Tongue (tissue), 3 donors: ENCODE data around the gene KLHDC7A. TPM values are rescaled to one million over a fixed set of nuclear protein-coding genes. Genes with fewer than 3 reads are reported as not detected.

ENCODE experiments used
- DNase-seq: peaks from one replicate; pipeline ENCODE4 v3.0.0-alpha.2; 2015
- small RNA-seq: library from RNA; depleted of rRNA; stranded (forward); fragments of <200 nt; gene quantifications from one replicate; pipeline ENCODE3, GENCODE V24; 2014; ENCODE audit warnings: low replicate concordance
- total RNA-seq: library from RNA; depleted of rRNA; stranded (reverse); fragments of >200 nt; gene quantifications from one replicate; pipeline ENCODE4 v1.2.3, GENCODE V29; 2014

KLHDC7A gene
- total RNA-seq, 1 donor from 2014 or later, result 0.31 TPM

DNA sequence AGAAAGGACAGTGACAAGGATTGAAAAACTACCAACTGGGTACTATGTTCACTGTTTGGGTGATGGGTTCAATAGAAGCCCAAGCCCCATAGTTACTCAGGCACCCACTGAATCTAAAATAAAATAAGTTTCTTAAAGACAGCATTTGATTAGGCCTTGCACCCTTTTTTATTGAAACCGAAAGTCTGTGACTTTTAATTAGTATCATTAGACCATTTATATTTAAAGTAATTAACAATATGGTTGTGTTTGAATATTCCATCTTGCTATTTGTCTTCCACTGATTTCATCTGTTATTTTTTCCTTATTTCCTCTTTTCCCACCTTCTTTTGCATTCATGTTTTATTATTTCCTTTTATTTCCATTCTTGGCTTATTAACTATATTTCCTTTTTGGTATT lies 27.4 kb downstream of the KLHDC7A start:
- no peak for DNase-seq

DNA sequence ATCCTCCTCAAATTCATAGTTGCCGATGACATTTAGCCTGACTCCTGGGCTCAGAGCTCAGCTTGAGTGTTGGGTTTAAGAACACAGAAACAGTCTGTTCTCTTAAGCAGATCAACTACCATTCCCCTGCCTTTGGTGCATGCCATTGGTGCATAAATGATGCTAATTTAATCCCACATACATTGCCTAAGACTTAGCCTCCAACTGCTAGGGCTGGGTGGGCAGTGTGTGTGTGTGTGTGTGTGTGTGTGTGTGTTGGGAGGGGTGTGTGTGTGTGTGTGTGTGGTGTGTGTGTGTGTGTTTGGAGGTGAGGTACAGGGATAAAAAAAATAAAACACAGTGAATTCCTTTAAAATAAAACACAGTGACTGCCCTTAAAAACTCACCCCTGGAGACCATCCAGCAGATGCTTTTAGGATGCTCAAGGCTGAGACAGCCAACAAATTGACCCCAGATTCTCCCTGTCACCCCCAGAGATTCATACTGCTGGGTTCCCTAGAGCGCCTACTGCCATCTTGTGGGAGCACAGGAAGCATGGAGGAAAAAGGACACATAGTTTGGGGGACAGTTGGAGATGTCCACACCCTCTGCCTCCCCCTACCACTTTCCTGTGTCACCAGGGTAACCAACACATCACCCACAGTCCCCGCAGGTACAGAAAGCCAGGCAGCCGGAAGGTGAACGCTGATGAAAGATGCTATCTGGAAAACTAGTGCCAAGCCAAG lies 30.6 kb downstream of the KLHDC7A start:
- no peak for DNase-seq

DNA sequence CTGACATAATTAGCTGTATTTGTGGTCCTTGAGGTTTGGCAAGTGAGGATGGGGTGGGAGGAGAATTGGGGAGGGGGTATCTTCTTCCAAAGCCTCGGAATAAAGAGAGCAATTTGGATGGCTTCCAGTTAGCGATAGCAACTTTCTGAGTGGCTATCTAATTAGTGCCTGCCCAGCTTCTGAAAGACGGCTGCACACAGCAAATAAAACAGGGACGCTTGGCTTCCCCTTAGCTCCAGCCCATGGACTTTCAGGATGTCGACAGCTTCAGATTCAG lies 31.1 kb downstream of the KLHDC7A start:
- DNase-seq, result no peak

DNA sequence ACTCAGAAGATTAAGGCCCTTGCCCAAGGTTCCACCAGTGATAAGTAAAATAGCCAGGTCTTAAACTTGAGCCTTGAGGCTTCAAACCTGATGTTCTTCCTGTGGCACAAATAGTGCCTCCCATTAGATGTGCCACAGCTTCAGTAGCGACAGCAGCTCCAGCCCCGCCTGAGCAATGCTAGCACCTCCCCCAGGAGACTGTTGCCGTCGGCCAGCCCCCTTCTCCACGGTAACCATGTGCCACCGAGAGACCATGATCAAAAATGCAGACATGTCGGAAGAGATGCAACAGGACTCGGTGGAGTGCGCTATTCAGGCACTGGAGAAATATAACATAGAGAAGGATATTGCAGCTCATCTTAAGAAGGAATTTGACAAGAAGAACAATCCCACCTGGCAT lies 32.2 kb downstream of the KLHDC7A start:
- DNase-seq, result no peak

DNA sequence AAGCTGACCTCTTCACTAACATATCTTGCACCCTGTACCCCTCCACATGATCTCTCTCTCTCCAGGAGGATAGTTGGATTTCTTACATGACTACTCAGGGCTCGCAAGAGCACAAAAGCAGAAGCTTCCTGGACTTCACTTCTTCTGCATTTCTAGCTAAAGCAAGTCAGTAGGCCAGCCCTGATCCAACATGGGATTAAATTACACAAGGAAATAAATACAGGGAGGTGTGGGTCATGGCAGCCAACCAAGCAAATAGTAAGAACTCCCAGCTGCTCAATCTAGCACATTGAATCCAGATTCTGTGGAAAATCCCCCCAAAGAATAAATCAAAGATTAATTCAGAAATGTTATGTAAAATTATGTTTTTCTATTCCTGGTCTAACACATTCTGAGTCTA lies 33.3 kb downstream of the KLHDC7A start:
- no peak for DNase-seq

DNA sequence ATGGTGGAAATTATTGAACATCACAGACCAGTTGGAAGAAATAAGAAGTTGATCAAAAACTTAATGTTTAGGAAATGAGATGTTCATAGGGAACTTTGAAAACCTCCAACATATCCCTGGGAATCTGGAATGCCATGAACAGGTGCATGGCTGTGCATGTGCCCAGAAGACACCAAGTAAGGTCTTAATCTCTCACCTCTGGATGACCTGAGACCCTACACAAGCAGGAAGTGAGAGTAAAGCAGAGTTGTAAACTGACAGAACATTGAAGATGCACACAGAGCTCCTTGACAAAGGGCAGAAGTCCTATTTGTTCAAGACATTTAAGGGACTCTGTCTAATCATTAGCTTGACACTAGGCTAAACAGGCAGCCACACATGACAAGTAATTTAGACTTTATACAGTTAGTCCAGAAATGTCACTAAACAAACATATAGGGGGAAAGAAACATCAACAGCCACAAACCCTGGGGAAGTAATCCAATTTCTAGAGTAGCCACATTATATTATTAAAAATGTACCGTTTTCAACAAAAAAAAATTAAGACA lies 34.5 kb downstream of the KLHDC7A start:
- DNase-seq, result no peak

DNA sequence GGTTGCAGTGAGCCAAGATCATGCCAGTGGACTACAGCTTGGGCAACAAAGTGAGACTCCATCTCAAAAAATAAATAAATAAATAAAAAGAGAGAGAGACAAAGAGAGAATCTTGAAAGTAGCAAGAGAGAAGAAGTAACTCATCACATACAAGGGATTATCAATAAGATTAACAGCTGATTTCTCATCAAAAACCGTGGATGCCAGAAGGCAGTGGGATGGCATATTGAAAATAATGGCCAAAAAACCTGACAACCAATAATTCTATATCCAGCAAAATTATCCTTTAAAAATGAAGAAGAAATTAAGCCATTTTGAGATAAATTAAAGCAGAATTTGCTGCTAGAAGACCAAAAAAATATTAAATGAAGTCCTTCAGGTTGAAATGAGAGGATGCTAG lies 35.7 kb downstream of the KLHDC7A start:
- DNase-seq, result no peak

DNA sequence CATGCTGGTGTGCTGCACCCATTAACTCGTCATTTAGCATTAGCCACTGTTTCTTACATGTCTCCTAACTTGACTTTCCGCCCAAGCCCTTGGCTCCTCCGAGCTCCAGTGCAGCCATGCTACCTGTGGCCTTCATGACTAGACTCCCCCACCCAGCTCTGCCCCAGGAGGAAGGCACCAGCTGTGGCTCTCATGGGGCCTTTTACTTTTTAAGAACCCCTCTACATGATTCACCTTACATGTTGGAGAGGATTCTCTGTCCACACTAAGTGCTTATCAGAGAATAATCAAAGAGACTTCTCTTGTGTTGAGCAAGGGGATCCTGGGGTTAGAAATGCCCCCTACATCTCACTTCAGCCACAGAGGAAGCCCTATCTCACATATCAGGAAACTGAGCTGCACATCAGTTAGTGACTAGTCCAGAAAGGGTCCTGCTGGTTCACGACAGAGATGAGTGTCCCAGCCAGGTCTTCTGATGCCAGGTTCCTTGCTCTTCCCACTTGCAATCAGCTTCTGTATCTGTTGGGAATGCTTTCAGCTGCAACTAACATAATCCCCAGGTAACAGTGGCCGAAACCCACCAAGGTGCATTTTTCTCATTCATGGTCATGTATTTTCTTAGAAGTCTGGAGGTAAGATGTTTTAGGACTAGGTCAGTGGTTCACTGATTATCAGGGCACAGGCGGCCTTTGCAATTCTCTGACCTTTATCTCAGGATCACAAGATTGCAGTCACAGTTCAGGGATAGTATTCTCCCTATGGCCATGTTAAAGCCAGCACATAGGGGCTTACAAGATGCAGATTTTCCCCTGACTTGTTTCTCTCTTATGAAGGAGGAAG lies 45.9 kb downstream of the KLHDC7A start:
- no peak for DNase-seq

DNA sequence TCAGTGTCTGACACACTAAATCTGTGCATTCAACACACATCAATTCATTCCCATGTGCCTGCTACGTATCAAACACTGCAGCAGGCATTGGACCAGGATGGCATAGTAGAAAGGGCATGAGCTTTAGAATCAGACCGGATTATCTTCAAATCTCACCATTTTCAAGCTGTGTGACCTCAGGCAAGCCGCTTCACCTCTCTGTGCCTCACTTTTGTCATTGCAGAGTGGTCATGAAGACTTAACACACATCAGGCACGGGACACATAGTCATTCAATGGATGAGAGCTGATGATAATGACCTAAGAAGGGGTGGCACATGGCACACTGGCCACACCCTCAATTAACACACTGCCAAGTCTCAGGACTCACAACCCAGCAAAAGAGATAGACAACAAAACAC lies 46.8 kb downstream of the KLHDC7A start:
- no peak for DNase-seq

DNA sequence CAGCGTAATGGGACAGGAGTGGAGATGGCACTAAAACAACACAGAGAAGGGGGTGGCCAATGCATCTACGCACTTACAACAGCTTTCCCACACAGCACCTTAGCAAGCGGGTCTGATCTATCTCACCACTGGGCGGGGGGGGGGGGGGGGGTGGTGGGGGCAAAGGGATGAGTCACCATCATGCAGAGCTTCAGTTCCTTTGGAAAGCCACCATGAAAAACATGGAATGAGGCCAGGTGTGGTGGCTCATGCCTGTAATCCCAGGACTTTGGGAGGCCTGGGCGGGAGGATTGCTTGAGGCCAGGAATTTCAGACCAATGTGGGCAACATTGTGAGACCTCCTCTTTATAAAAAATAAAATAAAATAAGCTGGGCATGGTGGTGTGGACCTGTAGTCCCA lies 47.2 kb downstream of the KLHDC7A start:
- no peak for DNase-seq

DNA sequence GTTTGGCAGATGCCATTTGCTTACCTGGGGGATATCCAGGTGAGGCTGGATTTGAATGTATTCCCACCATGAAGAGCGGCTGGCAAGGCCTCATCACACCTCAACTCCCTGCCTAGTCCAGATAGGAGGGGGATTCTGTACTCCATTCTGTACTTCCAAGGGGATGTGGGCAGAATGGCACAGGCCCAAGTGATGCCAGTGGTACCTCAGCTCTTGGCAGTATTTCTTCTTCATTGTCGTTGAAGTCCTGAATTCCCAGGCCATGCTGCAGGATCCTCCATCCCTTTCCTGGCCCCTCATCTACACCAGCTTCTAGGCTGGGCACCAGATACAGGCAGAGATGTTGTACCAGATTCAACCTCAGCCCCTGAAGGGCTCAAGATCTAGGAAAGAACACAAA lies 47.9 kb downstream of the KLHDC7A start:
- no peak for DNase-seq

DNA sequence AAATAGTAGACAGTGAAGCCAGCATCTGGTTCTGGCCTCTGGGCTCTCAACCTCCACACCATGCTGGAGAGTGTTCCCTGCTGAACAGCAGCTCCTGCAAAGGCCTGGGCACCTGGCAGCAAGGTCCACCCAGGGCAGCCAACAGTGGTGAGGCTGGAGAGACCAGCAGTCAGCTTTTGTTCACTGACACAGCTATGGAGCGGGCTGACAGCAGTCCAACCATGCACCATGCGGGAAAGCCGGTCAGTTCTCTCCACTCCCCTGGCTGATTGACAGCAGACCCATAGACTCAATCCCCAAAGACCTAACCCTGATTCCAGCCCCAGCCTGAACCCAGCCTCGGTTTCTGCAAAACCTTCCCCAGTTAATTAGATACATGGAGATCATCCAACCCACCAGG lies 49.0 kb downstream of the KLHDC7A start:
- DNase-seq, result no peak

DNA sequence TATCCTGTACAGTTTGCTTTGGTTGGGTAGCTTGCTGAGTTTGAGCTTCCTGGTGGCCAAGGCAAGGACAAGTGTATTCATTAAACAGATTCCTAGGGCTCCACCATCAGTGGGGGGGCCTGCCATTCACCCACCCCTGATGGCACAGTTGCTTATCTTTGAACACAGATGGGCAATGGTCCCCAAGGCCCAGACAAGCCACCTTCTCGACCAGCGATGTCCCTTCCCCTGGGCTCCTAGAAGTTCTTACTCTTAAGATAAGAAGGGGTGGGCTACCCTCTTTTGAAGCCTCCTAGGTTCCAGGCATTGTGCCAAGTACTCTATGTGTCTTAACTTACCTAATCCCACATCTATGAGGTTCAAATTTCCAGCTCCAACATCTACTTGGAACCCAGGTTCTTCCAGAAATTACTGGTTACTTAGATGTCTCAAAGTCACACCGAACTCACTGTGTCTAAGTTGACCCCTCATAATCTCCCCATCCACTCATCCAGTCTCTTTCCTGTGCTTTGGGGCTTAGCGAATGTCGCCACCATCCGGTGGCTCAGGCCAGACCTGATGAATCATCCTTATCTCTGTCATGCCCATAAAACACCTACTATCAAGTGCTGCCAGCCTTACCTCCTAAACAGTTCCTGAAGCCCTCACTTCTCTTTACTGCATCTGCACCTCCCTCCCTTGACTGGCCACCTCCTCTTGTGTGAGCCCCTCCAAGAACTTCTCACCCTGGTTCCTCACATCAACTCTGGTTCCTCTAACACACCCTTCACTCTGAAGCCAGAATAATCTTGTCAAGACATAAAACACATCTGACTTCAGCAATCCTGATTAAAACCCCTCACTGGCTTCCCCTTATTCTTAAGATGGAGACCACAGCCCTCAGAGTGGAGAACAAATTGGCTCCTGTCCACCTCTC lies 50.1 kb downstream of the KLHDC7A start:
- no peak for DNase-seq

DNA sequence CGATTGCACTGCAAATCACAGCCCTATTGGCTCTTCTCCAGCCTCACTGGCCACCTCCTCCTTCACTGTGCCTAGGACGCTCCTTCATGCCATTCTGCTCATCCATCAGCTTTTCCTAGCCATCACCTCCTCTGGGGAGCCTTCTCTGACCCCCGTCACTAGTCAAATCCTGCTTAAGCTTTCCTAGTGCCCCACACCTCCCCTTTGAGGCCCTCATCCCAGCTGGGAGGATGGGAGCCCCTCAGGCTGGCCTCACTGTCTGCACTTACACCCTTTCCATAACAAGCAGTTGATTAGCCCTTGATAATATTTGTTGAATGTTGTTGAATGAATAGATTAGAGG lies 50.7 kb downstream of the KLHDC7A start:
- DNase-seq, result no peak

DNA sequence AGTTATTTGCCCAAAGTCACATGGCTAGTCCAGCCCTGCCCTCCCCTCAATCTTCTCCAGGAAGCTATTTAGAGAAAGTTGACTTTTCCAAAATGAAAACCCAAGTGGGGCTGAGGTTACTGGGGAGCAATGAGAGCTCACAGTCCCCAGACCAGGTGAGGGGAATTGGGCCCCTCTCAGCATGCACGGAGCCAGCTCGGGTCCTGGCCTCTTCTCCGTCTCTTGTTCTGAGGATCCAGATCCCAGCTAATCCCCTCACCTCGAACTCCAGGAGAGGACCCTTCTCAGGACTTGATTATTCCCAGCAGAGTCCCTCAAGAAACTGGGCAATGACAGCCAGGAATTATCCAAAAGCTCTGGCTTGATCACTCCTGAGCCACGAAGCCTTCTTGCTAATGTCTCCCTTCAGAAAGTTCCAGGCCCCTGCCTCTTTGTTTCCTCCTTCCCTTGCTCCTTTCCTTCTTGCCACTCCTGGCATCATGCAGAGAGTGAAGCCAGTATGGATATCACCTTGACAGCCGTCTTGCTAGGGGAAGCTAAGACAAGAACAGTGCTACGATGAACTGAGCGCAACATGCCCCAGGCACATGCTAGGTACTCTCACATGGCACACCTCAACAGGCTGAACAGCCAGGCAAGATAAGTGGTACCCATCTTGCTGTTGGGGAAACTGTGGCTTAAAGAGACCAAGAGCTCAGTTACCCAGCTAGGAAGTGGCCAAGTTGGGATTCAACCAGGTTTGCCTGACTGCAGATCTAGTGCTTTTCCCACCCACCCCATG lies 51.9 kb downstream of the KLHDC7A start:
- no peak for DNase-seq

DNA sequence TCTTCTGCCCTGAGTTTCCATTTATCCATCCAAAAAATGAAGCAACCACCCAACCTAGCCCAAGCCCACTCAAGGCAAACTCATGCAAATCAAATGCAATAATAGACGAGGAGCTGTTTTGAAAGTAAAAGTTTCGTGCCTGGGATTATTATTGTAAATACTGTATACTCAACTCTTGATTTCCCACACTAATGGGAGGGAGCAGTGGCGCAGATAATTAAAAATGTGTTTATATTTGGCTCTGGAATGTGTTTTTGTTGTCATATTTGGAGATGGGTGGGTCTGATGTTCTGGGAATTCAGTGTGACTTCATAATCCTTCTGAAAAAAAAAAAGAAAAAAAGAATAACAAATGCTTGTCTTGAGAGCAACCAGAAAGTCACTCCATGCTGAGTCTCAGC lies 52.5 kb downstream of the KLHDC7A start:
- no peak for DNase-seq

DNA sequence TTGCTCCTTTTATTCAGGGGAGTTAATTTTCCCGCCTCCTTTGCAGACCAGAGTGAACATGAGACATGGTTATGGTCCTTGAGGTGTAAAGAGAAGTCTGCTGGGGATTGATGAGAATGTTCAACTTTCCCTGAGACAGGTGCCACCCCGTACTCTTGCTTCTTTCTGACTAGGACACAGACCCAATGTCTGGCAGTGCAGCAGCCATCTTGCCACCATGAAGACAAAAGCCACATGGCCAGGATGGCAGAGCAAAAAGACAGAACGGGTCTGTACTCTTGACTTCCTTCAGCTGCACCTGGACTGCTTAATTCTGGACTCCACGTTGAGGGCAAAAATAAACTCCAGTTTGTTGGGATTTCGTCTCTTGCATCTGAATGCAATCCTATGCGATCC lies 54.1 kb downstream of the KLHDC7A start:
- no peak for DNase-seq

Small RNA genes within 50 kb of the gene (small RNA-seq; reads per million reads assigned to genes)
- not detected for gene DYNLL1P3

Other genes starting within 250 kb of the KLHDC7A start
- 41.9 TPM for gene PAX7, start 149.9 kb downstream of the KLHDC7A start, total RNA-seq